DMS153 treated with DMSO at 0.1 percent for 48 hours (cell line): Measurements from ENCODE around the gene TCERG1L.

Experiments used
- DNase-seq: peaks from one replicate; lab custom pipeline; 2025; ENCODE audit not compliant: unreplicated experiment; lab: John Stamatoyannopoulos, UW

Gene TCERG1L

DNA sequence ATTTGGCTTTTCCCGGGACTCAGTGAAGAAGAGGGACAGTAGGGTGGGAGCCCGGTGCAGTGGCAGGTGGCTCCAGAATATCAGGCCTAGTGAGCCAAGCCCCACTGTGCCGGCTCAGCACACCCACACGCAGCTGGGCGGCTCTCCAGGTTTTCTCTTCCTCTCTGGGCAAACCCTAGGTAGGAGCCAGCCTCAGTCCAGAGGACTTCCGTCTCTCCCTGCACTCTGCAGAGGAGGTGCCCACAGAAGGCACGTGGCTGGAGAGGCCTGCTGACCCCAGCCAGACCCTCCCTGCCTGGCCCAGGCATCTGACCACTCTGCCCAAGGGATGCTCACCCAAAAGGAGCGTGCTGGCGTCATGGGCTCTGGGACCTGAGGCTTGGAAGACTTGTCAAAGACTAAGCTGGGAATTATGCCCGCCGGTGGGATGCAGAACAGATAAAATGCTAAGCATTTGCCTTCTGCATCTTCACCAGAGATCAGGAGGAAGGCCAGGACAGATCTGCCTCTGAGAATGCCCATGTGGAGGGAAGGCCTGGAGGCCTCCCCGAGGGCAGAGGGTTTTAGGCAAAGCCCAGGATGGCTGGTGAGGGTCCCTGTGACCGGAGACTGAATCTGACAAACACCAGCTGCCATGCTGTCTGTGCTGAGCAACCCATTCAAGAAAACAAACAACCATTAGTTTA, 40.2 kb downstream of the TCERG1L start:
- DNase-seq, result no peak

DNA sequence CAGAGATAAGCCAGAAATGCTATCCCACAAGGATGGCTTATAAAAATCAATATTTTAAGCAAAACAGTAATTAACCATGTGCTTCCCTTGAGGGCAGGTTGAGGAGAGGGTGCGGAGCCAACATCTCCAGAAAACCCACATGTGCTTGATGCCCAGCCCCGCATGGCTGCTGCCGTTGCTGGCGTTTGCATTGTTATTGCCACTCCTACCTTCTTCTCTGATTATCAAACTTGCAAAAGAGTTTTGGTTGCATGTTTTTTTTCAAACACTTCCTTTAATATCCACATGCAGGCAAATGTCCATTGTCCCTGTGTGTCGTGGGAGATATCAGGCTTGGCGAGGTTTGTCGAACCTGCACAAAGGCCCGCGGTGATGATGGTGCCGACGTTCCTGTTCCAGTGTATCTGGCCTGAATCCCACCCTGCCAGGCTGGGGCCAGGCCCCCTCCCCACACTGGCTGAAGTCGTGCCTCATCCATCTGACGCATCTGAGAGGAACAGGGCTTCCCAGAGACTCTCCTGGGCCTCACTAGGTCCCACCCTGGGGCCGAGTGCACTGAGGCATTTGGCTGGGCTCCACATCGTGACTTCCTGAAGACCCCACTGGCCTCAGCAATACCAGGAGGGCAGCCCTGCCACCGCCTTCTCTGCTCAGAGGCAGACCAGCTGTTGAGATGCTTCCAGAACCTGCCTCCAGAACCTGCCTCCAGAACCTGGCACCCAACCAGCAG, 40.9 kb downstream of the TCERG1L start:
- DNase-seq, result no peak

DNA sequence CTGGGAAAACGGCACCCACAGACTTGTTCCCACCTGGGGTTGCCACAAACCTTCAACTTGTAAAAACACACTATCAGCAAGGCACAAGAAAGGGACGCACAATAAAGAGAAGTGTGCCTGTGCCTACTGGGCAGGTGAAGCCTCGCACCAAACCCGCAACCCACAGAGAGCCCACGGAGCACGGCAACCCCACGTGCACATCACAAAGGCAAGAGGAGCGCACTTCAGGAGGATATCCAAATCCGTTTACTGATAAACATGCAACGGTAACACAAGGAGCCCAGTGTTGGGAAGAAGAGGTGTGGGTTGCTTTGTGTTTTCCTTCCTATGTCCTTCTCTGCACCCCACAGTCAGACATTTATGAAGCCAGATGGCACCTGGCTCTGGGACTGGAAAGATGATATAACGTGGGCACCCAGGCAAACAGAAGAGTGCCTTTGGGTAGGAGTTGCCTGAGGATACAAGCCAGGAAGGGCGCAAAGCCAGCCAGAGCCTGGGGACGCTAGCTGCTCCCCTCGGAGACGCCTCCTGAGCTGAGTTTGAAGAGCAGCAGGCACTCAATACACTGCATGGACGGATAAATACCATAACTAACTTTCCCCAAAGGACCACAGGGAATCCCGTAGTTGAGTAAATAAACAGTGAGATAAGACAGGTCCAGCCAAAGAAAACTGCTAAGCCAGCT, 41.6 kb downstream of the TCERG1L start:
- no peak for DNase-seq

DNA sequence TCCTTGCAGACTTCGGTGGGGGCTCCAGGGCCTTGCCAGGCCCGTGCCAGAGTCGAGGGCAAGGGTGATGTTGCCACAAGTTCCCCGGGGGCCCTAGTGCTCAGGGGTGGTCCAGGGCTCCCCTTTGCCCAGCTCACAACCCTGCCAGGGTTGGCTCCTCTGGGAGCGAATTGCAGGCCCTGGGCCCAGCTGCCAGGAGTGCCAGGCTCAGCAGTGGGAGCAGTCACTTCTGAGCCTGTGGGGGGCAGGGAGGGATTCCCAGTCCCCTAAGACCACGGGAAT, 43.8 kb downstream of the TCERG1L start:
- no peak for DNase-seq

DNA sequence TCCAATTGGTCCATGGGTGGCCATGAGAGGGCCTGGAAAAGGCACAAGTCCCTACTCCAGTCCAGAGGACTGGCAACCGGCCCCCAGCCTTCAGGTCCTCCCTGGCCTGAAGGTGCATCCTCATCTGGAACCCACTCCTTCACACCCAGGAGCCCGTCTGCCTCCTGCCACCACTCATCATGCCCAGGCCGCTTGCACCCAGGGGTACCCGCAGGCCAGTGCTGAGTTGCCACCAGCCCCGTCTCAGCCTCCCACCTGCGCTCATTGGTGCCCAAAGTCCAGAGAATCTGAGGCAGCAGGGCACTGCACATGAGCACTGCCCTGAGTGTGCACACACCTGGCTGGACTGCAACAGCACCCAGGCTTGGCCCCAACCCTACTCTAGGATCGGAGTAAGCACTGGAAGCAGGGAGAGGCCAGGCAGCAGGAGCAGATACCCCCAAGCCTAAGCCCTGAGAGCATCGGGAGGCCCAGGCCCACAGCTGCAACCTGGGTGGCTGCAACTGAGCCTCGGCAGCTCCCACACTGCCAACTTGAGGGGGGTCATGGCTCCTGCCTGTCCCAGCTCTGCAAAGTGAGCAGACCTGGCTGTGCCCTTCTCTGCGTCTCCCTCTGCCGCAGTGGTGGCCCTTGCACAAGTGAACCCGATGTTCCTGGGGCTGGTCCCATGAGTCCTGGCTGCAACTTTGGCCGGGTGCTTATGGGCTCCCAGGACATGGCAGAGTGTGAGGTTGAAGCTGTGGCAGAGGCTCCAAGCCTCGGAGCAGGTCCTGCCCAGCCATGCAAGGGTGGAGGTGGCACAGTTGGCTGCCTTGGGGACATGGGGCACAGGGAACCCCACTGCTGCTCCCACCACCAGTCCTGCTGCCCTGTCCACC, 44.3 kb downstream of the TCERG1L start:
- DNase-seq, result no peak

DNA sequence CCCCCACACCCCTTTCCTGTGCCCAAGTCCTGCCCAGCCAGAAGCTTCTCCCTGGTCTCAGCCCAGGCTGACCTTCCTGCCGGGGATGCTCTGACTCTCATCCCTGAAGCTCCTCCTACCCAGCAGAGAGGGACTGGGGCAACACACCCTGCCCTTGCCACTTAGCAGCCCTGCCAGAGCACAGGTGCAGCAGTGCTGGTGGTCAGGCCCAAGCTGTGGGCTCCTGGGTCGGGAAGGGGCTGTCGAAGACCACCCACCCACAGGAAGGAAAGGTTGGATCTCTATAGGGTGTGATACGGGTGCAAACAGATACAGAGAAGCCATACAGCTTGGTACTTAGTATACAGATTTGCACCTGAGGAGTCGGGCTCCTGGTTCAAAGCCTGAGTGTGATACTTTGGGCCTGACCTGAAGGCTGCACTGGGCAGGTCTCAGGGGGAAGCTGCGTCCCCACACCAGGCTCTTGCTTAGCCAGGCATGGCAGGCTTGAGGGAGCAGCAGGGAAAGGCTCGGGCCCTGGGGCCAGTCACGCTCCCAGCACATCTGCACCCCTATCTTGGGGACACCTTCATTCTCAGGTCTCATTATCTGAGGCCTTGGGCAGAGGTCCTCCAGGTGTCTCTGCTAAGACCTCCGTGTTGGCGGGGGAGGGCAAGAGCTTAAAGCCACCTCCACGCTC, 47.3 kb downstream of the TCERG1L start:
- DNase-seq, result no peak

DNA sequence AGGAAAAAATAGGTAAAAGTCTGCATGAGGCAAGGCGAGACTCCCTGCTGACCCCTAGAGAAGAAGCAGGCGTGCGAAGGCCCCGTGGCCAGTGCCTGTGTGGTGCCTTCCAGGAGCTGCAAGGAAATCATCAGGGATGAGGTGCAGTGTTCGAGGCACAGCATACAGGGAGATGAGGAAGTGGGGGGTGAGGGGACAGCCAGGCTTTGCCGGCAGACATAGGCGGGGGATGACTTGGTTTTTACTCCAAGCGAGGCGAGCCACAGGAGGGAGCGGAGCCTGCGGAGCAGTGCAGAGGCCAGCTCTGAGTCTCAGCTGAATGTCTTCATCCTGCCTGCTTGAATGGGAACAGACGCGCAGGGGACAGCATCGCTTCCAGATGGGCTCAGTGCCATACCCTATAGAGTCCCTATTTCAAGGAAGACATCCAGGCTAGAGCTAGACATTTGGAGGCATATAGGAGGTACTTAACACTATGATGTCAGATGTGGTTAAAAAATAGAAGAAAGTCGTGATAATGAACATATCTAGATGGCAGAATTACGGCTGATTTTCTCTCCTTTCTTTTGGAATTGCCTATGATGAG, 49.5 kb downstream of the TCERG1L start:
- no peak for DNase-seq

DNA sequence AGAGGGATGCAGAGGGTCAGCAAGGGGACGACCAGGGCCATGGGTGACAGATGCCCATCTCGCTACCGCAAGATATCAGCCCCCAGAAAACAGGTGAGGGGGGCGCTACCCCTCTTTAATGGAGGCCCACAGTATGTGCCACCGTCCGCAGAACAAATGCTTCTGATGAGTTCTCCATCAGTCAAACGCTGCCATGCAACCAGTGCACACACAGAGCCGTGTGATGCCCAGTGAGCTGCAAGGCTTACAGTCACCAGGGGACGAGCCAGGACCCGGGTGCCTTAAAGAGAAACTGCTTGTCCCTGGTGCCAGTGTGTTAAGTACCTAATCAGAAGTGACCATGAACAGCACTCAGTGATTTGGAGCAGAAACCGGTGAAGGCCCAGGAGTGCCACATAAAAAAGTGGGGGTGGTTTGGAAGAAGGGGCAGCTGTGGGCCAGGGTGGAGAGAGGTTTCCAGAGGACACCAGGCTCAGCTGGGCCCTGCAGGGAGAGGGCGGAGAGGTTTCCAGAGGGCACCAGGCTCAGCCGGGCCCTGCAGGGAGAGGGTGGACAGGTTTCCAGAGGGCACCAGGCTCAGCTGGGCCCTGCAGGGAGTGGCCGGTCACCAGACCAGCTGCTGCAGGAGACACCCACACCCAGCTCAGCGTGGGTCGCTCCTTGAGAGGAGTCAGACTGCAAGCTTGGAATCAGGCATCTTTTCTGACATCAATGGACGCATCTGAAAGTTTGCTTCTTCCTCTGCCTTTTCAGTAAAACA, 50.9 kb downstream of the TCERG1L start:
- DNase-seq, result no peak

DNA sequence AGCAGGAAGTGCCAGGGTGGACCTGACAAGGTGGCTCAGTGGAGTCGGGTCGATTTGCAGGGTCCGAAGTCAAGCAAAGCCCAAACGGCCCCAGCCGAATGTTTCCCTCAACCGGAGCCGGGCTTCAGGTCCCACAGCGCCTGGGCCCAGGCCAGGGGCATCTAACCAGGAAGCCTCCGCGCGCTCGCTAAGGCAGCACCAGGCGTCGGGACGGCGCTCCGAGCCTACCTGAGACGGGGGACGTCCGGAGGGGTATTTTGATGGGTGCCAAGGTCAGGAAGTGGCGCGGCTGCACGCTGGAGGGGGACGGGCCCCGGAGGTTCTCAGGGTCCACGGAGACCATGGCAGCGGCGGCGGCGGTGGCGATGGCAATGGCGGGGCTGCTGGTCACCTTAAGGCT, 51.5 kb downstream of the TCERG1L start:
- no peak for DNase-seq

DNA sequence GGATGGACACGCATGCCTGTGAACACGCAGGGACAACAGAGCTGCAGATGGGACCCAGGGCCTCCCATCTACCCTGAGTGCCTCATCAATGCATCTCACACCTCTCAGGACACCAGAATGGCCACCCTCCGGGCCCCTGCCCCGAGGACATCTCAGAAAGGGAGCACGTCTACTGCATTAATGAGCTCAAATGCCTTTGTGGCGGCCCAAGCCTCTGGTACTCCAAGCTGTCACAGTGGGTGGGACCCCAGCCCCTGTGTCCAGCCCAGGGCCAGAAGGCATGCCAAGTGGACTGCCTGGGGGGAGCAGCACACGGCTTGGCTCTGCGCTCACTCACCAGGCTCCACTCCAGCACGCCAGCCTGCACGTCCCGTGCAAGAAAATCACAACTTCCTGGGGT, 52.0 kb downstream of the TCERG1L start:
- DNase-seq, result no peak

DNA sequence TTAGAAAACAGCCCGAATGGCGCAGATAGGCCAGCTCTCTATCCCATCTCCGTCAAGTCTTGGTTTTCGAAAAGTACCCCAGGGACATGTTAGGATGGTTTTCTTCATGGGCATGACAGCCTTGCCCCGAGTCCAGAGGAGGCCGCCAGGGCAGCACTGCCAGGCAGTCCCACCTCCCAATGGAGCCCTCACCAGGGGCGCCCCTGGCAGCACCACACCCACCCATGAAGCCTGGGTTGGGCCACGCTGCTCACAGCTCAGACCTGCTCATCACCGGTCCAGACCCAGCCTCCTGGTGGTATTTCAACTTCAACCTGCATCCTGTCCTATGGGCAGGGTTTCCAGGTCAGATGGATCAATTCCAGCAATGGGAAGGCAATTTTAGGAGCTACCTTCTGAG, 53.3 kb downstream of the TCERG1L start:
- no peak for DNase-seq

DNA sequence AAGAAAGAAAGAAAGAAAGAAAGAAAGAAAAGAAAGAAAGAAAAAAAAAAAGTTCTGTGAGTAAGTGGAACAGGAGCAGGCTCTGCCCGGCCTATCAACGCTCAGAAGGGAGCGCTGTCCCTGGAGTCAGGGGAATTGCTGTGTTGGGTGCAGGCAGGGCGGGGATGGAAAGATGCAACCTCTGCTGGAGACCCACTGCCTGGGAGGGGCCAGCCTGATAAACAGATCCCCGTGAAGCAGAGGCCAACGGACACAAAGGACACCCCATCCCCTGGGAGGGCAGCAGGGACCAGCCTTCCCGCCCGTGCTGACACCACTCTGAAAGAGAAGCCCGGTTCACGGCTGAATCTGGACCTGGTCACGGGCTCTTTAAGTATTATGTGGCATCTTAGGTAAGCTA, 54.5 kb downstream of the TCERG1L start:
- no peak for DNase-seq

DNA sequence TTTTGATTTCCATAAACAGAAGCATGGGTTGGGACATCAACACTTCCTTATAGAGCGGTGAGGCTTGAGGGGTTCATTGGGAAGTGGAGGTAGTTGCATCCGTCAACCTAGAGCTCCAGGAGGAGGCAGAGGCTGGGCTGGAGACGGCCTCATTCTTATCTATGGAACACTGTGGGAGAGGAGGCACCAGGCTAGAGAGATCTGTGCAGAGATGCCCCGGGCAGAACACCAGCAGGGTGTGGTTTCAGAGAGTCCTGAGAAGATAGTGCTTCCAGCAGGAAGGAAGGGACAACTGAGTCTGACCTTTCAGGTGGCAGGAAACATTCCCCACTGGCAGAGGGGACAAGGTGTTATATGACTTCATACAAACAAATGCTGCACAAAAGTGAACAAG, 56.7 kb downstream of the TCERG1L start:
- DNase-seq, result no peak

DNA sequence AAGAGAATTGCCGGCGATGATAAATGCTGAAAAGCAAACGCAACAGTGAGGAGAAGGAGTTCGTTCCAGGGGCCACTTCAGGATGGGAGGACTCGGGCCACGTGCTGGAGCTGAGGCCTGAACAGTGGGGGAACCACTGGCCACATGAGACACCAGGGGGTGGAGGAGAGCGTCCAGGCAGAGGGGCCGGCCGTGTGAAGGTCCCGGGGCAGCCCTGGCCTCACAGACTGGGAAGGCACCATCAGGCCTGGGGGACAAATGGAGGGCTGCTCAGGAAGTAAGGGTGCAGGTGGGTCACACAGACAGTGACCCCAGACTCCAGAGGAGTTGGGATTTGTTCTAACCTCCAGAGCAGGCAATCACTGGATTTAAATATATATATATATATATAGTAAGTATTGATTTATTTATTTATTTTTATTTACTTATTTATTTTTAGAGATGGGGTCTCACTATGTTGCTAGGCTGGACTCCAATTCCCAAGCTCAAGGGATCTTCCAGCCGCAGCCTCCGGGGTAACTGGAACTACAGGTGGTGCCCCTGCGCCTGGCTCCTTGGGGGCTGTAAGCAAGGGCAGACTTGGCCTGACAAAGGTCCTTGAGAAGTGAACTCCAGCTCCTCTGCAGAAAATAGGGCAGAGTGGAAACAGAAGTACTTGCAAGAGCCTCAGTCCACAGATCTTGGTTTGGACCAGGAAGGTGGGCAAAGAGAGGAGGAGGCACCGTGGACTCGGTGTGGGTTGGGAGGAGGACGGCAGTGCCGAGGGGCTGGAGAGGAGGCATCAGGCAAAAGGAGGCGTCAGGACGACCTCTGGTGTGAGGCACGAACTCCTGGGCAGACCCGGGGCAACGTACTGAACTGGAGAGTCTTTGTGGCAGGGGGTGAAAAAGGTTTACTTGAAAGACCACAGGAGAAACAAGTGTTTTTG, 57.3 kb downstream of the TCERG1L start:
- DNase-seq, result no peak

DNA sequence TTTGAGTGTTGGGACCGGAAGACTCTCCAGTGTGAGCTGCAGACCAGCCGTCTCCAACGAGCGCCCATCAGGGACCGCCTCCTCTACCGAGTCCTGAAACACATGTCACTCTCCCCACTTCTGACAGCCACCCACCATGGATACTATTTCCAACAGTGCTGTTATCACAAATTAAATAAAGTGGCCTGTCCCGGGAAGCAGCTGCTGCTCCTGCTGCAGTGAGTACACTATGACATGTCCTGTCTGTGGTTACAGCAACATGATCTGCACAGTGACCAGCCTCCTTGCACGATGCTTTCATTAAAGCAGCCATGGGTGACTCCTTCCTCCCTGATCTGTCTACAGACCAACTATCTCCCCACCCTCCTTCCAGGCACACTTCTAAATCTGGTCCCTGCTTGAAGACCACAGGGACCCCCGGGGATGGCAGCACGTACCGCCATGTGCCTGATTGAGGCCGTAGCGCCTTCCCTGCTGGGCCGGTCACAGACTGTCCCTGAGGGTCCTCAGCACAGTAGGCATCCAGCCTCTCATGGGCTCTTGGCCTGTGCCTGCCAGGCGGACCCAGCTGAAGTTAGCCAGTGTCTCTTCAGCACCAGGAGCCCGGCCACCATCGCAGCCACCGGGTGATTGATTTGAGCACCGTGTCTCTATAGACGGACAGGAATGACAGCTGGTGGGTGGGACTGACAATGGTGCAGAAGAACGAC, 58.8 kb downstream of the TCERG1L start:
- DNase-seq, result no peak

DNA sequence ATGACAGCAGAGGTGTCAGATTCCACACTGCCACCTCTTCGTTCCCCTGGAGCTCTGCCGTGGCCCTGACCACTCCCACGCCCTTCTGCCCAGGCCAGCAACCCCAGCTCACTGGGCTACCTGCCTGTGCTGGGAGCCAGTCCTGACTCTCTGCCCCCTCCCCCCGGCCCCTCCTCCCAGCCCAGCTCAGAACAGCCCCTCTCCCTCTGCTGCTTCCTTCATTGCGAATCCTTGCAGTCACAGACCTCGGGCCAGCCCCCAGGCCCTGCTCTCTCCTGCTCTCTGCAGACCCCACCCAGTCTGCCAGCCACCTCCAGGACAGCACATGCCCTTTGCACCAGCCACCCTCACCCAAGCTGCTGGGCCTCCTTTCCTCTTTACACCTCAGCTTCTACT, 60.4 kb downstream of the TCERG1L start:
- no peak for DNase-seq

DNA sequence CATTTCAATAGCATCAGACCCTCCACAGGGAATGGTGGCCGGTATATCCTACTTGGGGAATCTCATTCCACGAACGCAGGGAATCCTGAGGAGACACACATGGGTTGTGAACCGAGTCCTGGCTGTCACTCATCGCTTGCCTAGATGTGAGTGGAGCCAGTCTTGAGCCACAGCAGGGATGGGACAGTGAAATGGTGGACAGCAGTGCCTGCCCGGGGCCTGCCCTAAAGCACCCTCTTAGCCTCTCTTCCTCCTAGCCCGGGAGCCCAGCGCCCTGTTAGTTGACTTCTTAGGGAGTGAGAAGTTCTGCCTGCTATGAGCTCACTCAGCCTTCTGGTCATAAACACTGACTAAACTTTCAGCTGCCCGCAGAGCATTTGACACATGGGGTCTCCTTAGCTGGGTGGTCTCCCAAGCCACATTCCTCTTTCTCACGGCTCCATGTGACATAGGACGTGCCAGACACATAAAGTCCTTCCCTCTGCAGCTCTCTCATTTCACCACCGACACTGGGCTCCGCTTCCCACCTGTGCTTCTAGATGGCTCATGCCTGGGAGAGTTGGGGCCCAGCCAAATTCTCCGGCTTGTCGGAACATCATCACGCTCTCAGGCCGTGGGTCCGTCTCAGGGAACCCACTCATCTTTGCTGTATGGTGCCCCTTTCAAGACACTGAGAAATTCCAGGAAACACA, 60.9 kb downstream of the TCERG1L start:
- no peak for DNase-seq

DNA sequence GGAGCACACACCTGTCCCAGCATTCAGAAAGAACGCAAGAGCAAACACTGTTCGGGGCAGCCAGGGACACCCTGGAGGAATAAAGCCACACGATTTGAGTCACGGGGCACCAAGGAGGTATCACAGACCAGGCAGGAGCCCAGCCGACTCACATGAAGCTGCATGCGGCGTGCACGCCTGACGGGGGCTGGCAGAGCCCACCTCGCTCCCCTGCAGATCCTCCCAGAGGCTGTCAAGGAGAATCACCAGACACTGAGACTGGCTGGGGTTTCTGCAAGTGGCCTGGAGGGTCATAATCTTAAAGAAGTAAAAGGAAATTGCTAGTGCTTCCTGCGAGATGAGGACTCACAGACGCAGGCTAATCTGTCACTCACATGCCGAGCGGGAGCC, 61.6 kb downstream of the TCERG1L start:
- no peak for DNase-seq
